Astrocyte (in vitro differentiated cells and primary cell): ENCODE measurements around the gene ADAP1. TPM values are rescaled to one million over a fixed set of nuclear protein-coding genes. Genes with fewer than 3 reads are reported as not detected.

Experiments used
- DNase-seq: peaks from one replicate; pipeline ENCODE4 v3.0.0-alpha.2; 2010; ENCODE audit warnings: low read depth
- FAIRE-seq: peaks from 2 replicates; lab custom pipeline; 2011; peaks lifted over from hg19 to GRCh38; lab: Jason Lieb, UNC
- H2AFZ ChIP-seq: 2 replicates; pipeline ENCODE4 v1.6.0; 2012; ENCODE audit warnings: low read depth, low read length, inconsistent platforms
- H3K27ac ChIP-seq: 2 replicates; pipeline ENCODE4 v1.5.1; 2011; ENCODE audit warnings: low read depth, low read length, inconsistent platforms
- H3K27me3 ChIP-seq: 2 replicates; pipeline ENCODE4 v1.6.0; 2011; ENCODE audit warnings: low read length, inconsistent platforms; ENCODE audit not compliant: insufficient read depth
- H3K36me3 ChIP-seq: 2 replicates; pipeline ENCODE4 v1.5.1; 2011; ENCODE audit warnings: low read length, inconsistent platforms; ENCODE audit not compliant: insufficient read depth
- H3K4me1 ChIP-seq: 2 replicates; pipeline ENCODE4 v1.5.1; 2011; ENCODE audit warnings: low read length, inconsistent platforms; ENCODE audit not compliant: insufficient read depth
- H3K4me2 ChIP-seq: 2 replicates; pipeline ENCODE4 v1.6.0; 2012; ENCODE audit warnings: low read length, inconsistent platforms
- H3K4me3 ChIP-seq: 2 replicates; pipeline ENCODE4 v1.5.1; 2011; ENCODE audit warnings: low read depth, mild to moderate bottlenecking, low read length, inconsistent platforms; ENCODE audit not compliant: insufficient read depth
- H3K79me2 ChIP-seq: 2 replicates; pipeline ENCODE4 v1.6.0; 2012; ENCODE audit warnings: mild to moderate bottlenecking, low read length, inconsistent platforms; ENCODE audit not compliant: insufficient read depth
- H3K9ac ChIP-seq: 2 replicates; pipeline ENCODE4 v1.6.0; 2012; ENCODE audit warnings: mild to moderate bottlenecking, low read length, inconsistent platforms
- H3K9me3 ChIP-seq: 2 replicates; pipeline ENCODE4 v1.5.1; 2012; ENCODE audit warnings: low read depth, mild to moderate bottlenecking, low read length, inconsistent platforms; ENCODE audit not compliant: insufficient read depth
- H4K20me1 ChIP-seq: 2 replicates; pipeline ENCODE4 v1.6.0; 2012; ENCODE audit warnings: low read length, inconsistent platforms; ENCODE audit not compliant: insufficient read depth
- H3K27ac Mint-ChIP-seq: one replicate; pipeline ENCODE4 v1.8.0; 2021; ENCODE audit warnings: mild to moderate bottlenecking, mixed read lengths; ENCODE audit not compliant: unreplicated experiment
- H3K27me3 Mint-ChIP-seq: one replicate; pipeline ENCODE4 v1.8.0; 2021; ENCODE audit warnings: low read depth, mixed read lengths; ENCODE audit not compliant: unreplicated experiment
- H3K36me3 Mint-ChIP-seq: one replicate; pipeline ENCODE4 v1.8.0; 2021; ENCODE audit warnings: low read depth, mixed read lengths; ENCODE audit not compliant: unreplicated experiment
- H3K4me1 Mint-ChIP-seq: one replicate; pipeline ENCODE4 v1.8.0; 2021; ENCODE audit warnings: low read depth, mixed read lengths; ENCODE audit not compliant: unreplicated experiment
- H3K4me3 Mint-ChIP-seq: one replicate; pipeline ENCODE4 v1.8.0; 2021; ENCODE audit warnings: mild to moderate bottlenecking, moderate library complexity, mixed read lengths; ENCODE audit not compliant: unreplicated experiment
- H3K9me3 Mint-ChIP-seq: one replicate; pipeline ENCODE4 v1.8.0; 2021; ENCODE audit warnings: mild to moderate bottlenecking, mixed read lengths; ENCODE audit not compliant: unreplicated experiment
- CTCF ChIP-seq: IDR thresholded peaks from 2 replicates; pipeline ENCODE4 v1.5.1; 2011; ENCODE audit warnings: low read depth, mild to moderate bottlenecking, inconsistent platforms, low read length, moderate library complexity; ENCODE audit not compliant: insufficient read depth
- EZH2 ChIP-seq: IDR thresholded peaks from 2 replicates; pipeline ENCODE4 v1.6.1; 2012; ENCODE audit warnings: mild to moderate bottlenecking, low read length, inconsistent platforms; ENCODE audit not compliant: insufficient read depth
- total RNA-seq: library from RNA; stranded (reverse); gene quantifications from 2 replicates; pipeline ENCODE4 v1.2.1, GENCODE V29; 2021

Gene ADAP1
- total RNA-seq, 1 donor from 2014 or later, result 4.8 TPM

GRCh38 chr7:871900-872537 lies 82.5 kb downstream of the ADAP1 start:
- H3K9me3 Mint-ChIP-seq, result no peaks in the 10 kb centered on the region
- H3K27ac Mint-ChIP-seq, result peak overlapping the region; percentile 34
- TF ChIP-seq EZH2 (no peak), CTCF (no peak)
- Histone ChIP-seq H4K20me1 (peaks cover 10% of the 10 kb centered on the region), H3K9me3 (no peaks in the 10 kb centered on the region), H3K4me2 (no peak overlapping the region), H3K27me3 (no peaks in the 10 kb centered on the region), H2AFZ (no peak overlapping the region), H3K4me1 (peaks cover 8% of the 10 kb centered on the region), H3K36me3 (peaks cover 25% of the 10 kb centered on the region), H3K27ac (no peak overlapping the region), H3K4me3 (no peak overlapping the region), H3K79me2 (peaks cover 17% of the 10 kb centered on the region), H3K9ac (no peak overlapping the region)
- no peak for DNase-seq
- peaks cover 17% of the 10 kb centered on the region for H3K36me3 Mint-ChIP-seq
- H3K27me3 Mint-ChIP-seq, result no peaks in the 10 kb centered on the region
- H3K4me1 Mint-ChIP-seq, result peaks cover 5% of the 10 kb centered on the region
- no peak overlapping the region for H3K4me3 Mint-ChIP-seq
- FAIRE-seq, result no peak

GRCh38 chr7:869348-869747 lies 85.1 kb downstream of the ADAP1 start:
- Histone ChIP-seq H3K79me2 (peaks cover 14% of the 10 kb centered on the region), H3K27ac (no peak overlapping the region), H3K9ac (no peak overlapping the region), H4K20me1 (peaks cover 8% of the 10 kb centered on the region), H2AFZ (no peak overlapping the region), H3K4me3 (no peak overlapping the region), H3K4me2 (no peak overlapping the region), H3K9me3 (no peaks in the 10 kb centered on the region), H3K4me1 (peaks cover 10% of the 10 kb centered on the region), H3K27me3 (no peaks in the 10 kb centered on the region), H3K36me3 (peaks cover 29% of the 10 kb centered on the region)
- H3K27me3 Mint-ChIP-seq, result no peaks in the 10 kb centered on the region
- no peaks in the 10 kb centered on the region for H3K9me3 Mint-ChIP-seq
- FAIRE-seq, result no peak
- TF ChIP-seq CTCF (no peak), EZH2 (no peak)
- DNase-seq, result no peak
- H3K36me3 Mint-ChIP-seq, result peaks cover 28% of the 10 kb centered on the region
- H3K4me3 Mint-ChIP-seq, result no peak overlapping the region
- H3K27ac Mint-ChIP-seq, result no peak overlapping the region
- H3K4me1 Mint-ChIP-seq, result peaks cover 5% of the 10 kb centered on the region

GRCh38 chr7:868189-868486 lies 86.3 kb downstream of the ADAP1 start:
- no peaks in the 10 kb centered on the region for H3K27me3 ChIP-seq
- H3K9me3 ChIP-seq, result no peaks in the 10 kb centered on the region
- peaks cover 8% of the 10 kb centered on the region for H4K20me1 ChIP-seq
- peaks cover 29% of the 10 kb centered on the region for H3K36me3 ChIP-seq
- no peak overlapping the region for H3K4me3 ChIP-seq
- peaks cover 25% of the 10 kb centered on the region for H3K36me3 Mint-ChIP-seq
- FAIRE-seq (no peak), DNase-seq (no peak)
- H2AFZ ChIP-seq, result no peak overlapping the region
- no peak overlapping the region for H3K4me2 ChIP-seq
- H3K79me2 ChIP-seq, result peaks cover 14% of the 10 kb centered on the region
- no peaks in the 10 kb centered on the region for H3K4me1 Mint-ChIP-seq
- peaks cover 10% of the 10 kb centered on the region for H3K4me1 ChIP-seq
- H3K27ac Mint-ChIP-seq, result no peak overlapping the region
- no peak overlapping the region for H3K4me3 Mint-ChIP-seq
- TF ChIP-seq CTCF (no peak), EZH2 (no peak)
- H3K9me3 Mint-ChIP-seq, result no peaks in the 10 kb centered on the region
- no peaks in the 10 kb centered on the region for H3K27me3 Mint-ChIP-seq
- peak overlapping the region; percentile 55 for H3K9ac ChIP-seq
- no peak overlapping the region for H3K27ac ChIP-seq
